ENCODE measurements around the gene ZBTB21. TPM values are rescaled to one million over a fixed set of nuclear protein-coding genes. Genes with fewer than 3 reads are reported as not detected.

The ZBTB21 gene
- total RNA-seq, 4 donors from 2014 or later = 5.2 to 19.5 (median 9.7) TPM

GRCh38 chr21:42025376-42026081 lies 15.4 kb upstream of the ZBTB21 start:
- no peaks in the 10 kb centered on the region for H3K9me3 ChIP-seq
- WGBS, 2 donors (ENCODE audit: low coverage in 1 of 2) = 70 to 76% methylated on average over 9 to 11 of the region's 12 CpGs
- intact Hi-C loops (cut with DNase I; ENCODE audit: low total_unique reads) = no loop called here
- DNase-seq = no peak
- TF ChIP-seq EP300 (IDR thresholded peaks at IDR 0.05; ENCODE audit: low read depth) (no peak), POLR2A (IDR thresholded peaks at IDR 0.05) (no peak)
- no peak overlapping the region for H3K27ac ChIP-seq
- H3K4me3 ChIP-seq = no peak overlapping the region
- H3K27me3 ChIP-seq = no peaks in the 10 kb centered on the region
- no peaks in the 10 kb centered on the region for H3K36me3 ChIP-seq
- peaks cover 0 to 11% (median 5%) of the 10 kb centered on the region in 4 donors for H3K4me1 ChIP-seq
- in situ Hi-C loops (cut with MboI; ENCODE audit: low pct_ligation_motif_present in 1 of 4, low pct_unique_long_range_greater_than_20kb in 1 of 4, low sequenced_read_pairs in 3 of 4) = no loop called here

GRCh38 chr21:42022906-42023305 lies 12.7 kb upstream of the ZBTB21 start:
- Histone ChIP-seq H3K27ac (no peak overlapping the region), H3K4me3 (no peak overlapping the region), H3K36me3 (no peaks in the 10 kb centered on the region), H3K4me1 (no peaks in the 10 kb centered on the region), H3K27me3 (no peaks in the 10 kb centered on the region), H3K9me3 (no peaks in the 10 kb centered on the region)
- intact Hi-C loops (cut with DNase I; ENCODE audit: low total_unique reads) = no loop called here
- WGBS, 2 donors (ENCODE audit: low coverage in 1 of 2) = 92 to 94% methylated on average over 5 to 11 of the region's 11 CpGs
- no peak for DNase-seq
- in situ Hi-C loops (cut with MboI; ENCODE audit: low pct_ligation_motif_present in 1 of 4, low pct_unique_long_range_greater_than_20kb in 1 of 4, low sequenced_read_pairs in 3 of 4) = no loop called here
- TF ChIP-seq POLR2AphosphoS5 (IDR thresholded peaks at IDR 0.05) = no peak
- no peak for TF ChIP-seq CTCF (IDR thresholded peaks at IDR 0.05)
- TF ChIP-seq EP300 (IDR thresholded peaks at IDR 0.05; ENCODE audit: low read depth) = no peak

GRCh38 chr21:42022091-42022430 lies 11.9 kb upstream of the ZBTB21 start:
- Histone ChIP-seq H3K9me3 (no peaks in the 10 kb centered on the region), H3K4me3 (no peak overlapping the region), H3K36me3 (no peaks in the 10 kb centered on the region), H3K27me3 (no peaks in the 10 kb centered on the region), H3K27ac (no peak overlapping the region), H3K4me1 (no peaks in the 10 kb centered on the region)
- DNase-seq = no peak
- WGBS, 2 donors (ENCODE audit: low coverage in 1 of 2) = 73% methylated on average over 12 of the region's 12 CpGs; no CpG with 5 or more reads in 1 of the 2 donors
- intact Hi-C loops (cut with DNase I; ENCODE audit: low total_unique reads) (no loop called here), in situ Hi-C loops (cut with MboI; ENCODE audit: low pct_ligation_motif_present in 1 of 4, low pct_unique_long_range_greater_than_20kb in 1 of 4, low sequenced_read_pairs in 3 of 4) (no loop called here)
- TF ChIP-seq CTCF (IDR thresholded peaks at IDR 0.05) (no peak), EP300 (IDR thresholded peaks at IDR 0.05; ENCODE audit: low read depth) (no peak), POLR2A (IDR thresholded peaks at IDR 0.05) (no peak), POLR2AphosphoS5 (IDR thresholded peaks at IDR 0.05) (no peak)

GRCh38 chr21:42021371-42022090 lies 11.4 kb upstream of the ZBTB21 start:
- Histone ChIP-seq H3K36me3 (no peaks in the 10 kb centered on the region), H3K27ac (no peak overlapping the region), H3K4me1 (no peaks in the 10 kb centered on the region), H3K4me3 (no peak overlapping the region), H3K9me3 (no peaks in the 10 kb centered on the region), H3K27me3 (no peaks in the 10 kb centered on the region)
- 74 to 100% methylated on average over 2 to 17 of the region's 20 CpGs for WGBS, 2 donors (ENCODE audit: low coverage in 1 of 2)
- no peak for DNase-seq
- TF ChIP-seq EP300 (IDR thresholded peaks at IDR 0.05; ENCODE audit: low read depth) = no peak
- TF ChIP-seq POLR2AphosphoS5 (IDR thresholded peaks at IDR 0.05) = no peak
- TF ChIP-seq CTCF (IDR thresholded peaks at IDR 0.05) = no peak
- no peak for TF ChIP-seq POLR2A (IDR thresholded peaks at IDR 0.05)
- intact Hi-C loops (cut with DNase I; ENCODE audit: low total_unique reads) = no loop called here
- in situ Hi-C loops (cut with MboI; ENCODE audit: low pct_ligation_motif_present in 1 of 4, low pct_unique_long_range_greater_than_20kb in 1 of 4, low sequenced_read_pairs in 3 of 4) = no loop called here

Measured in transverse colon (tissue), 4 donors.